Cardiac muscle cell (in vitro differentiated cells and primary cell): ENCODE measurements around the gene EDN2. TPM values are rescaled to one million over a fixed set of nuclear protein-coding genes. Genes with fewer than 3 reads are reported as not detected.

ENCODE experiments used
- DNase-seq, 2 donors: peaks; one replicate each; pipeline versions ENCODE4 v3.0.0 to v3.0.0-alpha.2; 2010 to 2017; ENCODE audit warnings: low read depth in 1 of 2, low spot score in 1 of 2
- H3K27ac ChIP-seq: fragments of 200-600 bp; sonication (generic); 2 replicates; pipeline ENCODE4 v1.5.1; 2016
- H3K27me3 ChIP-seq: fragments of 200-600 bp; sonication (generic); 2 replicates; pipeline ENCODE4 v1.6.0; 2016; ENCODE audit warnings: control low read depth
- H3K36me3 ChIP-seq: fragments of 200-600 bp; sonication (generic); 2 replicates; pipeline ENCODE4 v1.5.1; 2016; ENCODE audit warnings: control low read depth
- H3K4me1 ChIP-seq: fragments of 200-600 bp; sonication (generic); 2 replicates; pipeline ENCODE4 v1.8.1; 2017; ENCODE audit warnings: low read depth, mild to moderate bottlenecking, mixed run types
- H3K4me3 ChIP-seq: fragments of 200-600 bp; sonication (generic); 2 replicates; pipeline ENCODE4 v1.5.1; 2016; ENCODE audit warnings: mild to moderate bottlenecking
- H3K9me3 ChIP-seq: fragments of 200-600 bp; sonication (generic); 2 replicates; pipeline ENCODE4 v1.5.1; 2017; ENCODE audit warnings: low read depth, mild to moderate bottlenecking, control low read depth
- CTCF ChIP-seq: IDR thresholded peaks from 2 replicates; pipeline ENCODE4 v1.5.1; 2012; ENCODE audit warnings: low read depth, mild to moderate bottlenecking, low read length
- polyA plus RNA-seq: library from polyadenylated mRNA; unstranded; fragments of >200 nt; fragmentation: Nextera tagmentation; extraction: Ambion mirVana; gene quantifications from 2 replicates; pipeline ENCODE4 v1.2.1, GENCODE V29; 2016
- total RNA-seq: library from RNA; depleted of rRNA; stranded (reverse); fragments of >200 nt; gene quantifications from 2 replicates; pipeline ENCODE4 v1.2.3, GENCODE V29; 2016

EDN2 gene
- total and polyA plus RNA-seq, 2 experiments from 2014 or later, result 0.98 to 1.8 TPM

- no peaks in the 10 kb centered on the region for H3K27me3 ChIP-seq
- peaks cover 5% of the 10 kb centered on the region for H3K4me1 ChIP-seq
- DNase-seq, result no peak
- no peaks in the 10 kb centered on the region for H3K36me3 ChIP-seq
- no peak overlapping the region for H3K4me3 ChIP-seq
- H3K9me3 ChIP-seq, result no peaks in the 10 kb centered on the region
- TF ChIP-seq CTCF, result no peak
- no peak overlapping the region for H3K27ac ChIP-seq
These were observed 48.0 kb downstream of the EDN2 start for GRCh38 chr1:41436281-41437010.

GRCh38 chr1:41435570-41436178, 48.8 kb downstream of the EDN2 start:
- no peaks in the 10 kb centered on the region for H3K27me3 ChIP-seq
- H3K27ac ChIP-seq, result no peak overlapping the region
- H3K9me3 ChIP-seq, result no peaks in the 10 kb centered on the region
- TF ChIP-seq CTCF, result no peak
- H3K4me3 ChIP-seq, result no peak overlapping the region
- no peak for DNase-seq
- H3K36me3 ChIP-seq, result no peaks in the 10 kb centered on the region
- peaks cover 5% of the 10 kb centered on the region for H3K4me1 ChIP-seq

GRCh38 chr1:41434748-41435449, 49.6 kb downstream of the EDN2 start:
- no peak for TF ChIP-seq CTCF
- no peak overlapping the region for H3K4me3 ChIP-seq
- H3K9me3 ChIP-seq, result no peaks in the 10 kb centered on the region
- no peak for DNase-seq
- H3K27me3 ChIP-seq, result no peaks in the 10 kb centered on the region
- H3K36me3 ChIP-seq, result no peaks in the 10 kb centered on the region
- H3K4me1 ChIP-seq, result peaks cover 5% of the 10 kb centered on the region
- no peak overlapping the region for H3K27ac ChIP-seq

GRCh38 chr1:41434306-41434705, 50.2 kb downstream of the EDN2 start:
- no peak for DNase-seq
- Histone ChIP-seq H3K36me3 (no peaks in the 10 kb centered on the region), H3K4me3 (no peak overlapping the region), H3K27ac (no peak overlapping the region), H3K4me1 (peaks cover 5% of the 10 kb centered on the region), H3K9me3 (no peaks in the 10 kb centered on the region), H3K27me3 (no peaks in the 10 kb centered on the region)
- TF ChIP-seq CTCF, result no peak

- Histone ChIP-seq H3K4me1 (peaks cover 5% of the 10 kb centered on the region), H3K27ac (no peak overlapping the region), H3K4me3 (no peak overlapping the region), H3K9me3 (no peaks in the 10 kb centered on the region), H3K36me3 (no peaks in the 10 kb centered on the region), H3K27me3 (no peaks in the 10 kb centered on the region)
- no peak for TF ChIP-seq CTCF
- no peak for DNase-seq
These were observed 51.0 kb downstream of the EDN2 start for GRCh38 chr1:41433501-41433900.
